Measurements from ENCODE around the gene NELFB. TPM values are rescaled to one million over a fixed set of nuclear protein-coding genes. Genes with fewer than 3 reads are reported as not detected.
A peak's percentile ranks its signal among the peaks of the same experiment; 100 is the strongest.
"Not testable (repeated sequence)": the region's sequence is repeated elsewhere in the genome, so short reads cannot be mapped to it uniquely, and the experiment has no call there.

Gene NELFB
- total RNA-seq, 2 donors from 2014 or later, result 73.3 to 86.6 TPM

- no peak for TF ChIP-seq CTCF (conservative IDR thresholded peaks at IDR 0.05)
- Histone ChIP-seq H3K4me3 (ENCODE audit: low read length) (no peak overlapping the region), H3K9ac (ENCODE audit: extremely low read depth, low read length, poor library complexity, severe bottlenecking) (peak overlapping the region; percentile 41), H3K4me1 (ENCODE audit: control insufficient read depth, insufficient read depth, low read length) (peaks cover 25% of the 10 kb centered on the region), H3K36me3 (ENCODE audit: control insufficient read depth, insufficient read depth, low read length) (peaks cover 17% of the 10 kb centered on the region), H3K27me3 (ENCODE audit: control insufficient read depth, insufficient read depth, low read length, poor library complexity, severe bottlenecking) (no peaks in the 10 kb centered on the region), H3K27ac (ENCODE audit: low read depth, low read length) (no peak overlapping the region), H3K9me3 (ENCODE audit: control insufficient read depth, low read length) (no peaks in the 10 kb centered on the region)
- H3K27me3 Mint-ChIP-seq (ENCODE audit: insufficient read depth), result no peaks in the 10 kb centered on the region
- peak overlapping the region; percentile 74 for H3K27ac Mint-ChIP-seq
- 73 to 78% methylated on average over 6 to 13 of the region's 13 CpGs for WGBS, 2 experiments (ENCODE audit: insufficient coverage in 1 of 2, insufficient read length in 1 of 2)
- peaks cover 26% of the 10 kb centered on the region for H3K4me1 Mint-ChIP-seq
- peaks cover 10% of the 10 kb centered on the region for H3K36me3 Mint-ChIP-seq (ENCODE audit: low read depth)
- H3K9me3 Mint-ChIP-seq, result no peaks in the 10 kb centered on the region
- DNase-seq, result peak; percentile 79
- H3K4me3 Mint-ChIP-seq, result peak overlapping the region; percentile 16
Observed at GRCh38 chr9:137237759-137238726, 17.1 kb upstream of the NELFB start.

- not testable (repeated sequence) for H3K27me3 ChIP-seq (ENCODE audit: control insufficient read depth, insufficient read depth, low read length, poor library complexity, severe bottlenecking); H3K27me3 Mint-ChIP-seq (ENCODE audit: insufficient read depth); H3K9me3 Mint-ChIP-seq; H3K9me3 ChIP-seq (ENCODE audit: control insufficient read depth, low read length); DNase-seq
- Histone ChIP-seq H3K4me3 (ENCODE audit: low read length) (peak overlapping the region; percentile 86), H3K27ac (ENCODE audit: low read depth, low read length) (peak overlapping the region; percentile 87), H3K36me3 (ENCODE audit: control insufficient read depth, insufficient read depth, low read length) (peaks cover 27% of the 10 kb centered on the region), H3K4me1 (ENCODE audit: control insufficient read depth, insufficient read depth, low read length) (peaks cover 34% of the 10 kb centered on the region), H3K9ac (ENCODE audit: extremely low read depth, low read length, poor library complexity, severe bottlenecking) (peak overlapping the region; percentile 83)
- peaks cover 19% of the 10 kb centered on the region for H3K36me3 Mint-ChIP-seq (ENCODE audit: low read depth)
- 64% methylated on average over 7 to 27 of the region's 27 CpGs for WGBS, 2 experiments (ENCODE audit: insufficient coverage in 1 of 2, insufficient read length in 1 of 2)
- H3K4me3 Mint-ChIP-seq, result peak overlapping the region; percentile 85
- H3K27ac Mint-ChIP-seq, result peak overlapping the region; percentile 58
- peaks cover 42% of the 10 kb centered on the region for H3K4me1 Mint-ChIP-seq
Observed at GRCh38 chr9:137239541-137240200, 15.5 kb upstream of the NELFB start.

- H3K27me3 Mint-ChIP-seq (ENCODE audit: insufficient read depth), result no peaks in the 10 kb centered on the region
Observed at GRCh38 chr9:137240318-137240840, 14.7 kb upstream of the NELFB start.

More at GRCh38 chr9:137240318-137240840, 14.7 kb upstream of the NELFB start:
- no peaks in the 10 kb centered on the region for H3K27me3 ChIP-seq (ENCODE audit: control insufficient read depth, insufficient read depth, low read length, poor library complexity, severe bottlenecking)
- peaks cover 27% of the 10 kb centered on the region for H3K36me3 ChIP-seq (ENCODE audit: control insufficient read depth, insufficient read depth, low read length)
- H3K4me3 Mint-ChIP-seq, result peak overlapping the region; percentile 85
- H3K27ac Mint-ChIP-seq, result no peak overlapping the region
- H3K36me3 Mint-ChIP-seq (ENCODE audit: low read depth), result peaks cover 19% of the 10 kb centered on the region
- H3K9me3 Mint-ChIP-seq, result no peaks in the 10 kb centered on the region
- H3K9me3 ChIP-seq (ENCODE audit: control insufficient read depth, low read length), result no peaks in the 10 kb centered on the region
- H3K4me1 ChIP-seq (ENCODE audit: control insufficient read depth, insufficient read depth, low read length), result peaks cover 34% of the 10 kb centered on the region
- TF ChIP-seq CTCF (conservative IDR thresholded peaks at IDR 0.05), result peak; percentile 31
- DNase-seq, result no peak
- H3K4me3 ChIP-seq (ENCODE audit: low read length), result peak overlapping the region; percentile 86
- peak overlapping the region; percentile 83 for H3K9ac ChIP-seq (ENCODE audit: extremely low read depth, low read length, poor library complexity, severe bottlenecking)
- 0% methylated on average over 6 to 58 of the region's 58 CpGs for WGBS, 2 experiments (ENCODE audit: insufficient coverage in 1 of 2, insufficient read length in 1 of 2)
- H3K4me1 Mint-ChIP-seq, result peaks cover 42% of the 10 kb centered on the region
- peak overlapping the region; percentile 87 for H3K27ac ChIP-seq (ENCODE audit: low read depth, low read length)

Measured in endodermal cell (in vitro differentiated cells).